ENCODE results near the gene SPATA9.

GRCh38 chr5:95721582-95722295, 38.9 kb upstream of the SPATA9 start:
- TF ChIP-seq EP300 (IDR thresholded peaks at IDR 0.05; ENCODE audit: low read depth) (no peak), POLR2A (IDR thresholded peaks at IDR 0.05) (no peak), CTCF (IDR thresholded peaks at IDR 0.05) (no peak)
